Left renal pelvis (tissue), 4 donors: ENCODE measurements around the gene OR11A1. TPM values are rescaled to one million over a fixed set of nuclear protein-coding genes. Genes with fewer than 3 reads are reported as not detected.
"Not testable (repeated sequence)": the region's sequence is repeated elsewhere in the genome, so short reads cannot be mapped to it uniquely, and the experiment has no call there.

Experiments used
- DNase-seq, 4 donors: peaks; one replicate each; pipeline ENCODE4 v3.0.0-alpha.2; 2013; ENCODE audit warnings: low read depth in 4 of 4, low spot score in 3 of 4
- polyA plus RNA-seq, 4 donors: library from polyadenylated mRNA; unstranded; fragments of 120-200 nt; gene quantifications; one replicate each; pipeline ENCODE4 v1.2.1, GENCODE V29; 2013; ENCODE audit not compliant: insufficient read length in 4 of 4

Gene OR11A1
- polyA plus RNA-seq, 4 donors = not detected

- DNase-seq = no peak
Observed at GRCh38 chr6:29479560-29479959, 22.7 kb upstream of the OR11A1 start.

- DNase-seq = no peak
Observed at GRCh38 chr6:29478740-29479139, 21.9 kb upstream of the OR11A1 start.

GRCh38 chr6:29477923-29478450, 21.1 kb upstream of the OR11A1 start:
- no peak for DNase-seq

- no peak for DNase-seq
Observed at GRCh38 chr6:29474996-29475395, 18.1 kb upstream of the OR11A1 start.

DNA sequence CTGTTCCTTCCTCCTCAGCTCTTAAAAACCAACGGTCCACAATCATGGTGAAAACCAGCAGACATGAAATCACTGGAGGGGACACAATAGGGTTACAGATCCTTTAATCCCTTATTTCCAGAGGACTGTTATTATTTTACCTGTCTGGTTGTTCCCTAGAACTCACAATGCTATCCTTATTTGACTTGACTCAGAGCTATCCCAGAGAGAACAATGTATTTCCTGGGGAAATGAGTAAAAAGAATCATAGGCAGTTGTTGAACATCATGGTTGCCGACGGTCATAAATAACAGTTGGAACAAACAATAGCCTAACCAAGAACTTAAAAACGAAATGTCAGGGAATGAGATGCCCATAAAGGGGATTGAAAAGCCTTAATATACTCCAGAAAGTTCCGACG, 9.4 kb upstream of the OR11A1 start:
- no peak for DNase-seq

- no peak for DNase-seq
Observed at GRCh38 chr6:29465801-29466200, 8.9 kb upstream of the OR11A1 start.

DNA sequence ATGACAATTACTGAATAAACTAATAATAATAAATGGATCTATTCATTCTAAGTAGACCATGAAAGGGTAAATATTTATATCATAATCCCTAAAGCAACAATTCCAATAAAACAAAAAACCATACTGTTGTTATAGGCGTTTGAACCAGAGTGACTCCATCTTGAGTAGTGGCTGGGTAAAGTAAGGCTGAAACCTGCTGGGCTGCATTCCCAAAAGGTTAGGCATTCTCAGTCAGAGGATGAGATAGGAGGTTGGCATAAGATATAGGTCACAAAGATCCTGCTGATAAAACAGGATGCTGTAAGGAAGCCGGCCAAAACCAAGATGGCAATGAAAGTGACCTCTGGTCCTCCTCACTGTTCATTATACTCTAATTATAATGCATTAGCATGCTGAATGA, 8.4 kb upstream of the OR11A1 start:
- no peak for DNase-seq

DNA sequence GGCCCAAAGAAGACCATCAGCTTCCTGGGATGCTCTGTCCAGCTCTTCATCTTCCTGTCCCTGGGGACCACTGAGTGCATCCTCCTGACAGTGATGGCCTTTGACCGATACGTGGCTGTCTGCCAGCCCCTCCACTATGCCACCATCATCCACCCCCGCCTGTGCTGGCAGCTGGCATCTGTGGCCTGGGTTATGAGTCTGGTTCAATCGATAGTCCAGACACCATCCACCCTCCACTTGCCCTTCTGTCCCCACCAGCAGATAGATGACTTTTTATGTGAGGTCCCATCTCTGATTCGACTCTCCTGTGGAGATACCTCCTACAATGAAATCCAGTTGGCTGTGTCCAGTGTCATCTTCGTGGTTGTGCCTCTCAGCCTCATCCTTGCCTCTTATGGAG, 5.2 kb upstream of the OR11A1 start:
- no peak for DNase-seq

GRCh38 chr6:29461021-29461814, 4.3 kb upstream of the OR11A1 start:
- DNase-seq = no peak

- DNase-seq = no peak
Observed at GRCh38 chr6:29451471-29452193, 5.2 kb downstream of the OR11A1 start.

DNA sequence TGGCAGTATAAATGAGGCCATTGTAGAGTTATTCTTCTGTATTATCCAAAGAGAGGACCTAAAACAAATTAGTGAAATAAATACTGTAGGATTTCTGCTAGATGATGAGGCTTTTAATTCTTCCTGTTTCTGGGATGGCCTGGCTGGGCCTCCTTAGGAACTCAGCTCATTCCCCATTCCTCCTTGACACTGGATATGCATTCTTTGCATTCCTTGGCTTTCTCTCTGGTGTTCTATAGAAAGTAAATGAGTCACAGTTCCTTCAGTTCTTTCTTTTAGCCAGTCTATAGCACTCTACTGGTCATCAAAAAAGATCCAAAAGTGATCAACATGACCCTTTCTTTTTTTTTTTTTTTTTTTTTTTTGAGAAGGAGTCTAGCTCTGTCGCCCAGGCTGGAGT, 9.2 kb downstream of the OR11A1 start:
- DNase-seq = no peak

DNA sequence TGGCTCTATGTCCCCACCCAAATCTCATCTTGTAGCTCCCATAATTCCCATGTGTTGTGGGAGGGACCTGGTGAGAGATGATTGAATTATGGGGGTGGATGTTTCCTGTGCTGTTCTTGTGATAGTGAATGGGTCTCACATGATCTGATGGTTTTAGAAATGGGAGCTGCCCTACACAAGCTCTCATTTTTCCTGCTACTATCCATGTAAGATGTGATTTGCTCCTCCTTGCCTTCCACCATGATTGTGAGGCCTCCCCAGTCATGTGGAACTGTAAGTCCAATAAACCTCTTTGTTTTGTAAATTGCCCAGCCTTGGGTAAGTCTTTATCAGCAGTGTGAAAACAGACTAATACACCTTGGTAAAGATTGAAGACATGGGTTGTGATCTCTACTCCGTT, 12.8 kb downstream of the OR11A1 start:
- DNase-seq = not testable (repeated sequence)

- no peak for DNase-seq
Observed at GRCh38 chr6:29442719-29443118, 14.2 kb downstream of the OR11A1 start.

DNA sequence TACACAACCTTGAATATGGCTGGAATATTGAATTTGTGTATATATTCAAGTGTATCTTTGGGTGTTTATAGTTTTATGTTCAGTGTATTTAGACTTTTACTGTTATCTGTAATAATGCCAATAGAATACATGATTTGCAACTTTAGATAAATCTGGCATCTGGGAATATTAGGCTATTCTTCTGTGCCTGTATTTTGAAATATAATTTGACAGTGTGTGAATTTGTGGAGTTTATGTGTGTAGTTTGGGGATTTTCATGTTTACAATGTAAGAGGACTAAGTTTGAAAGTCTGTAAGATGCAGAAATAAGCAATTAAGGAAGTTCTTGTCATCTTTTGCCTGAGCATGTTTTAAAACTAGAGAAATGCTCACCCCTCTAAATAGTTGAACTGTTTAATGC, 17.9 kb downstream of the OR11A1 start, which contains the start of gene OR10C1:
TSS of gene OR10C1 (plus strand) at position 301 of the 400 bp plus-strand sequence. CDS start 710 bp downstream, outside the sequence.
- no peak for DNase-seq

DNA sequence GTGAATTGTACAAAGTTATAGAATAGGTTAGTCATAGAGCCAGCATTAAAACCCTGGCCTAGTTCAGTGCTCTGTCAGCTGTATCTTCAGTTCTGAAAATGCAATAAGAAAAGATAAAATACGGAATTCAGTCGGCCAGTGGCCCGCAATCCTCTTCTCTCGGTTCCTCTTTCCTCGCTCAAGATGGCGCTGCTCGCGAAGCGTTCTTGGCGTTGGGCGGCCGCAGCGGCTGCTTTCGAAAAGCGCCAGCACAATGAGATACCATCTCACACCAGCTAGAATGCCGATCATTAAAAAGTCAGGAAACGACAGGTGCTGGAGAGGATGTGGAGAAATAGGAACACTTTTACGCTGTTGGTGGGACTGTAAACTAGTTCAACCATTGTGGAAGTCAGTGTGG, 20.1 kb downstream of the OR11A1 start:
- DNase-seq = not testable (repeated sequence)

DNA sequence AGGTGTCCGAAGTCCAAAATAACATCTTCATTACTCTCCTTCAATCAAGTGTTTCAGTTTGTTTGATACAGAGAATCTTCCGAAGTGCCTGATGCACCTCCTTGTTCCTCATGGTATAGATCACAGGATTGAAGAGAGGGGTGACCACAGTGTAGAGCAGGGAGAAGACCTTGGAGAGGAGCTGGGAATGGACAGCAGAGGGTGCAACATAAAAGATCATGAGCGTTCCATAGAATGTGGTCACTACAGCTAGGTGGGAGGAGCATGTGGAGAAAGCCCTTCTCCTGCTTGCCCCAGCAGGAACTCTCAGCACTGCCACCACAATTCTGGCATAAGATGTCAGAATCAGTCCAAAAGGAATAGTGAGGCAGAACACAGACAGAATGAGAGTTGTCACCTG, 30.2 kb downstream of the OR11A1 start:
- DNase-seq = no peak

GRCh38 chr6:29425075-29425474, 31.8 kb downstream of the OR11A1 start:
- DNase-seq = no peak

GRCh38 chr6:29424575-29424974, 32.3 kb downstream of the OR11A1 start:
- DNase-seq = no peak

- DNase-seq = no peak
Observed at GRCh38 chr6:29424168-29424567, 32.7 kb downstream of the OR11A1 start.

DNA sequence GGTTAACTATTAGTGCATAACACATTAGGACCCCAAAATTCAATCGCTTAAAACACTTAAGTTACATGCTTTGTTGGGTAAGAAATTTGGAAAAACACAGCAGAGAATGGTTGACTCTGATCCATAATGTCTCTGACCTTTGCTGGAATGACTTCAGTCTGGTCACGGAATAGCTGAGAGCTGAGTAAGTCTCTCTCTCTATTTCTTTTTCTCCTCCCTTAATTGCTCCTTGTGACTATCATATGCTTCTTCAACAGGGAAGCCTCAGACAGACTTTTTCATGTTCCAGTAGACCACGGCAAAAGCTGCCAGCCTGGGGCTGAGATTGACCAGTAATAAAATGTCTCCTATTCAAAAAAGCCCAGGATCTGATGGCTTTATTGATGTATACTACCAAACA, 37.4 kb downstream of the OR11A1 start:
- no peak for DNase-seq

DNA sequence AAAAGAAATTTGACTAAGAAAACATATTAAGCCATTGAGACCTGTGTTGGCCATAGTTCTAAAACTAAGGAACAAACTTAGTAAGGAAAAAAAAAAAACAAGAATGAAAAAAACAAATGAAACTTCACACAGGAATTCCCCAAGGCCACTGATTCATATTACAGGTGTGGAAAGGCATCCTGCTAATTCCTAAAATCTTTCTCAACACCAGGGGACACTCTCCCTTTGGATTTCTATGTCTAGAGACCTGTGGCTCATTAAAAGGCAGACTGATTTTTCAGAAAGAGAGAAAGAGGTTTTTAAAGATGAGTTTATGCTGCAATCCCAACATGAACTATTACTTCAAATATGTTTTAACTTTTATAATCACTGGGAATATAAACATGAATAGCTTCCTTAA, 42.3 kb downstream of the OR11A1 start, which contains the start of gene OR12D1:
TSS of gene OR12D1 (plus strand) at position 341 of the 400 bp plus-strand sequence.
- DNase-seq = no peak

DNA sequence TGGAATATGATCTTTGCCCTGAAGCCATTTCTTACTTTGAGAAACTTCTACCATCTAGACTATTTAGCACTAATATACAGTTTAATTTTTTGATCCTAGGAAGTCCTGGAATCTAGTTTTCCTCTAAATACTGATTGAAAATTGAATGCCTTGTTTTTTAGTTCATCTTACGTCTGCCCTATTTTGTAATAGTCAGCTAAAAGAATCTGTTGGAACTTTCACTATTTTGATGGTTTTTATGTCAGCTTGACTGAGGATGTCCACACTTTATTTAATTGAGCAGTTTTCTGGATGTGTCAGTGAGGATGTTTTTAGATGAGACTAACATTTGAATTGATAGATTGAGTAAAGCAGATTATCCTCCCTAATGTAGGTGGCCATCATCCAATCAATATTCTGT, 53.1 kb downstream of the OR11A1 start:
- DNase-seq = no peak
